Thymus (tissue), 11 donors: ENCODE results near the gene CAMSAP3. TPM values are rescaled to one million over a fixed set of nuclear protein-coding genes. Genes with fewer than 3 reads are reported as not detected.

Experiments used
- DNase-seq, 9 donors: peaks; one replicate each; pipeline ENCODE4 v3.0.0-alpha.2; 2013; ENCODE audit warnings: low spot score in 9 of 9, low read depth in 6 of 9, missing footprints in 1 of 9
- H3K27ac ChIP-seq, 2 donors: one replicate each; pipeline ENCODE4 v1.5.1; 2013; ENCODE audit warnings: control low read depth in 1 of 2, low read depth in 1 of 2, low read length in 1 of 2, mild to moderate bottlenecking in 1 of 2, moderate library complexity in 1 of 2
- H3K27me3 ChIP-seq, 2 donors: one replicate each; pipeline ENCODE4 v1.5.1; 2013; ENCODE audit warnings: low read length in 1 of 2; ENCODE audit not compliant: control insufficient read depth in 2 of 2, insufficient read depth in 1 of 2
- H3K36me3 ChIP-seq, 2 donors: one replicate each; pipeline ENCODE4 v1.5.1; 2013; ENCODE audit warnings: low read length in 1 of 2, mild to moderate bottlenecking in 1 of 2, moderate library complexity in 1 of 2; ENCODE audit not compliant: control insufficient read depth in 2 of 2, insufficient read depth in 2 of 2
- H3K4me1 ChIP-seq, 2 donors: one replicate each; pipeline ENCODE4 v1.5.1; 2013; ENCODE audit warnings: low read length in 2 of 2; ENCODE audit not compliant: control insufficient read depth in 2 of 2, insufficient read depth in 2 of 2
- H3K4me3 ChIP-seq, 2 donors: one replicate each; pipeline ENCODE4 v1.5.1; 2013; ENCODE audit warnings: low read length in 2 of 2, control low read depth in 1 of 2, mild to moderate bottlenecking in 1 of 2
- H3K9me3 ChIP-seq, 2 donors: one replicate each; pipeline ENCODE4 v1.5.1; 2013; ENCODE audit warnings: low read length in 1 of 2, mild to moderate bottlenecking in 1 of 2; ENCODE audit not compliant: control insufficient read depth in 2 of 2, insufficient read depth in 1 of 2
- WGBS: extraction: QIAGEN DNeasy Blood & Tissue Kit; methylation state at CpG from one replicate; pipeline ENCODE4 v1.1.7; 2013; 5-methylcytosine and 5-hydroxymethylcytosine counted together
- polyA plus RNA-seq: library from polyadenylated mRNA; stranded (reverse); fragments of 200-250 nt; gene quantifications from one replicate; pipeline ENCODE4 v1.2.3, GENCODE V29; 2013
- total RNA-seq: library from RNA; stranded (reverse); fragments of 120-200 nt; gene quantifications from one replicate; pipeline ENCODE4 v1.2.4, GENCODE V29; 2013
- donor health status: healthy.

The CAMSAP3 gene
- total and polyA plus RNA-seq, 2 donors: 1.3 to 2.5 TPM

- peaks cover 0 to 8% of the 10 kb centered on the region in 2 donors for H3K4me1 ChIP-seq
- H3K27me3 ChIP-seq: no peaks in the 10 kb centered on the region
- no peak for DNase-seq
- 98% methylated on average over 28 of the region's 28 CpGs for WGBS
- peaks cover 1 to 9% of the 10 kb centered on the region in 2 donors for H3K9me3 ChIP-seq
- H3K27ac ChIP-seq: no peak overlapping the region
- no peak overlapping the region for H3K4me3 ChIP-seq
- H3K36me3 ChIP-seq: peaks cover 37 to 65% of the 10 kb centered on the region in 2 donors
Observed at GRCh38 chr19:7554565-7554964, 41.1 kb upstream of the CAMSAP3 start.

DNA sequence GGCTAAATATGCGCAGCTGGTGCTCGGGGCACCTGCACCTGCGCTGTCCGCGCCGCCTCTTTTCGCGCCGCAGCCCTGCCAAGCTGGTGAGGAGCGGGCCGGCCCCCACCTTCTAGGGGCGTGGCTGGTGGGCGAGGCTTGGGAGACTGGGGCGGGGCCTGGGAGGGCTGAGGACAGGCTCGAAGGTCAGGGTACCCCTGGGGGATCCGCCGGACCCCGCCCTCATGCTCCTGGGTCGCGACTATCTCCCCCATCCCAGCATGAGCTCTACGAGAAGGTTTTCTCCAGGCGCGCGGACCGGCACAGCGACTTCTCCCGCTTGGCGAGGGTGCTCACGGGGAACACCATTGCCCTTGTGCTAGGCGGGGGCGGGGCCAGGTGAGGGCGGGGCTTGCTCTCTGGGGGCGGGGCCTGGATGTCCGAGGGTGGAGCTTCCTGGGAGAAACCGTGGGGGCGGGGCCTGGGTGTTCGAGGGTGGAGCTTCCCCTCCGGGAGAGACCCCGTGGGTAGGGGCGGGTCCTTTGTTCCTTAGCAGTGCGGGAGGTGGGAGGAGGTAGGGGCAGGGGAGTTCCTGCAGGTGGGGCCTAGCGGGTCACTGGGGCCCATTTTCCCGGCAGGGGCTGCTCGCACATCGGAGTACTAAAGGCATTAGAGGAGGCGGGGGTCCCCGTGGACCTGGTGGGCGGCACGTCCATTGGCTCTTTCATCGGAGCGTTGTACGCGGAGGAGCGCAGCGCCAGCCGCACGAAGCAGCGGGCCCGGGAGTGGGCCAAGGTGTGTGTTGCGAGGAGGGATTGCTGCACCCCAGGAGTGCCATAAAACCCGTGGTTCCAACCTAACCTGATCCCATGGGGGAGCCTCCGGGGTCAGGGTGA, 40.4 kb upstream of the CAMSAP3 start:
- no peak for DNase-seq
- H3K9me3 ChIP-seq: peaks cover 1 to 9% of the 10 kb centered on the region in 2 donors
- H3K27ac ChIP-seq: no peak overlapping the region
- no peak overlapping the region for H3K4me3 ChIP-seq
- WGBS: 96% methylated on average over 62 of the region's 62 CpGs
- peaks cover 0 to 8% of the 10 kb centered on the region in 2 donors for H3K4me1 ChIP-seq
- peaks cover 37 to 59% of the 10 kb centered on the region in 2 donors for H3K36me3 ChIP-seq
- H3K27me3 ChIP-seq: no peaks in the 10 kb centered on the region

DNA sequence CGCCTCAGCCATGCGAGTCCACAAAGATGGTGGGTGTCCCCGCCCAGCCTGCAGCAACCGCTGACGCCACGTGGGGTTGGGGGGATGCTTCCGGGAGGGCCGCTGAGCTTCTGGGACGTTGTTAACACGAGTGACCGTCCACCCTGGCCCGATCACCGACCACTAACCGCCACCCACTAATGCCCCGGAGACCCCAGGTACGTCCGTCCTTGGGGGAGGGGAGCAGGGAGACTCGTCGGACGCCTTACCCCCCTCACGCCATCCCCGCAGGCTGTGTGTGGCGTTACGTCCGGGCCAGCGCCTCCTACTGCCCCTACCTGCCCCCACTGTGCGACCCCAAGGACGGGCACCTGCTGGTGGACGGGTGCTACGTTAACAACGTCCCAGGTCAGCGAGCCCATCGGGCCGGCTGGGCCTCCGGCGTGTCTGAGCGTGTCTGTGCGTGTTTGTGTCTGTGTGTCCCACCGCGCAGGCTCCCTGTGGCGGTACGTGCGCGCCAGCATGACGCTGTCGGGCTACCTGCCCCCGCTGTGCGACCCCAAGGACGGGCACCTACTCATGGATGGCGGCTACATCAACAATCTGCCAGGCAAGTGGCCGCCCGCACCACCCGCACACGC, 38.9 kb upstream of the CAMSAP3 start:
- no peak for DNase-seq
- no peak overlapping the region for H3K4me3 ChIP-seq
- 98% methylated on average over 54 of the region's 54 CpGs for WGBS
- no peak overlapping the region for H3K27ac ChIP-seq
- H3K4me1 ChIP-seq: peaks cover 0 to under 1% of the 10 kb centered on the region in 2 donors
- peaks cover 39 to 57% of the 10 kb centered on the region in 2 donors for H3K36me3 ChIP-seq
- no peaks in the 10 kb centered on the region for H3K27me3 ChIP-seq
- H3K9me3 ChIP-seq: peaks cover 1 to 4% of the 10 kb centered on the region in 2 donors

DNA sequence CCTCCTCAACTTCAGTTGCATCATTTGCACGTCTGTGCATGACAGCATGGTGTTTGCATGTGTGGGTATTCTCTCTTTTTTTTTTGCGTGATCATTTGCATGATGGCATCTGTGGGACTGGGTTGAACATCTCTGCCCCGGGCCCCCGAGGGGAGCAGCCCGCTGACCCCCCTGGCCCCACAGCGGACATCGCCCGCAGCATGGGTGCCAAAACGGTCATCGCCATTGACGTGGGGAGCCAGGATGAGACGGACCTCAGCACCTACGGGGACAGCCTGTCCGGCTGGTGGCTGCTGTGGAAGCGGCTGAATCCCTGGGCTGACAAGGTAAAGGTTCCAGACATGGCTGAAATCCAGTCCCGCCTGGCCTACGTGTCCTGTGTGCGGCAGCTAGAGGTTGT, 37.0 kb upstream of the CAMSAP3 start:
- Histone ChIP-seq H3K9me3 (peaks cover 1 to 4% of the 10 kb centered on the region in 2 donors), H3K4me3 (no peak overlapping the region), H3K27ac (no peak overlapping the region), H3K36me3 (peaks cover 39 to 56% of the 10 kb centered on the region in 2 donors), H3K27me3 (no peaks in the 10 kb centered on the region), H3K4me1 (no peaks in the 10 kb centered on the region)
- WGBS: 95% methylated on average over 18 of the region's 18 CpGs
- DNase-seq: no peak

GRCh38 chr19:7559102-7559501, 36.6 kb upstream of the CAMSAP3 start:
- DNase-seq: no peak
- Histone ChIP-seq H3K4me1 (no peaks in the 10 kb centered on the region), H3K36me3 (peaks cover 39 to 52% of the 10 kb centered on the region in 2 donors)

GRCh38 chr19:7560255-7560654, 35.4 kb upstream of the CAMSAP3 start:
- Histone ChIP-seq H3K36me3 (peaks cover 32 to 42% of the 10 kb centered on the region in 2 donors), H3K4me3 (no peak overlapping the region), H3K4me1 (no peaks in the 10 kb centered on the region), H3K27ac (no peak overlapping the region), H3K9me3 (peaks cover 0 to 1% of the 10 kb centered on the region in 2 donors), H3K27me3 (no peaks in the 10 kb centered on the region)
- 97% methylated on average over 2 of the region's 2 CpGs for WGBS
- DNase-seq: no peak

More at GRCh38 chr19:7559102-7559501, 36.6 kb upstream of the CAMSAP3 start:
- Histone ChIP-seq H3K4me3 (no peak overlapping the region), H3K27me3 (no peaks in the 10 kb centered on the region), H3K27ac (no peak overlapping the region), H3K9me3 (peaks cover 1 to 4% of the 10 kb centered on the region in 2 donors)
- 63% methylated on average over 4 of the region's 4 CpGs for WGBS

DNA sequence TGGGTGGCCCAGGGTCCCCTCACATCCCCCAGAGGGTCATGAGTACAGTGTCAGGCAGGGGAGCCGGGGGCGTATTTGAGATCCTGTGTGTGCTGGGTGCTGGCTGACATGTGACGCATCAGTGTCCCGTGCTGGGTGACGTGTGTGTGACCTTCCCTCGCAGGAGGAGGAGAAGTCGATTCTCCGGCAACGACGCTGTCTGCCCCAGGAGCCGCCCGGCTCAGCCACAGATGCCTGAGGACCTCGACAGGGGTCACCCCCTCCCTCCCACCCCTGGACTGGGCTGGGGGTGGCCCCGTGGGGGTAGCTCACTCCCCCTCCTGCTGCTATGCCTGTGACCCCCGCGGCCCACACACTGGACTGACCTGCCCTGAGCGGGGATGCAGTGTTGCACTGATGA, 34.3 kb upstream of the CAMSAP3 start:
- H3K4me3 ChIP-seq: no peak overlapping the region
- H3K9me3 ChIP-seq: peaks cover 0 to 1% of the 10 kb centered on the region in 2 donors
- peaks cover 22 to 33% of the 10 kb centered on the region in 2 donors for H3K36me3 ChIP-seq
- DNase-seq: no peak
- no peaks in the 10 kb centered on the region for H3K4me1 ChIP-seq
- 97% methylated on average over 17 of the region's 17 CpGs for WGBS
- no peak overlapping the region for H3K27ac ChIP-seq
- no peaks in the 10 kb centered on the region for H3K27me3 ChIP-seq

DNA sequence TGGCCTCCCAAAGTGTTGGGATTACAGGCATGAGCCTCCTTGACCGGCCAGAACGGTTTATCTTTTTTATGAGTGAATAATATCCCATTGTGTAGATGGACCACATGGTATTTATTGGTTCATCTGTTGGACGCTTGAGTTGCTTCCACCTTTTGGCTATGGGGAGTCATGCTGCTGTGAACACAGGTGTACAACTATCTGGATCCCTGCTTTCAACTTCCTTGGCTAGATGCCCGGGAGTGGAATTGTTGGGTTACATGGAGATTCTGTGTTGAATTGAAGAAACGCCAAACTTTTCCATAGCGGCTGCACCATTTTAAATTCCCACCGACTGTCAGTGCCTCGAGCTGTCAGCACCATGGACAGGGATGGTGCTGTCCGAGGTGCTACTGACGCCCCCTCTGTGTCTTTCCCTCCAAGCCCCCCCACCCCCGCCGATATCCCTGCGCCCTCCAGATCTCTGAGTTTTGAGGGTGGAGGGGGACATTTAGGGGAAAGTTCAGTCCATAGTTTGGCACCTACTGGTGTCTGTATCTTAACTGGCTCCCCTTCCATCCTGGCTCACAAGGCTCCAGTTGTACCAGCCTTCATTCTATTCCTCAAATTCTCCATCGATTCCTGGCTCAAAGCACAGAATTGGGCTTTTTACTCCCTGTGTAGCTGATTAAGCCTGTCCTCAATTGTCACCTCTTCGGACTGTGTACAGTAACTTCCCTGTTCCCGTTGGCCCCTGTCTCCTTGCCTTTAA, 32.8 kb upstream of the CAMSAP3 start:
- Histone ChIP-seq H3K9me3 (peaks cover 0 to 1% of the 10 kb centered on the region in 2 donors), H3K27me3 (no peaks in the 10 kb centered on the region), H3K27ac (no peak overlapping the region), H3K4me1 (no peaks in the 10 kb centered on the region), H3K36me3 (peaks cover 12 to 18% of the 10 kb centered on the region in 2 donors), H3K4me3 (no peak overlapping the region)
- peak in 3 of 9 donors; percentile 39 to 43 (median 42) for DNase-seq
- WGBS: 67% methylated on average over 16 of the region's 16 CpGs
